HG02938 (cell line): ENCODE results near the gene IL17D.

Experiments
- ATAC-seq: cut with Tn5 transposase; IDR thresholded peaks from one replicate; pipeline ENCODE4 v1.9.1; 2021; ENCODE audit warnings: mild to moderate bottlenecking, moderate library complexity; ENCODE audit not compliant: unreplicated experiment

IL17D gene

GRCh38 chr13:20689291-20689690 is 14.2 kb upstream of the IL17D start:
- ATAC-seq, result no peak

- ATAC-seq, result no peak
Observed at GRCh38 chr13:20691616-20692015, 11.9 kb upstream of the IL17D start.

- ATAC-seq, result no peak
Observed at GRCh38 chr13:20696073-20696472, 7.4 kb upstream of the IL17D start.

DNA sequence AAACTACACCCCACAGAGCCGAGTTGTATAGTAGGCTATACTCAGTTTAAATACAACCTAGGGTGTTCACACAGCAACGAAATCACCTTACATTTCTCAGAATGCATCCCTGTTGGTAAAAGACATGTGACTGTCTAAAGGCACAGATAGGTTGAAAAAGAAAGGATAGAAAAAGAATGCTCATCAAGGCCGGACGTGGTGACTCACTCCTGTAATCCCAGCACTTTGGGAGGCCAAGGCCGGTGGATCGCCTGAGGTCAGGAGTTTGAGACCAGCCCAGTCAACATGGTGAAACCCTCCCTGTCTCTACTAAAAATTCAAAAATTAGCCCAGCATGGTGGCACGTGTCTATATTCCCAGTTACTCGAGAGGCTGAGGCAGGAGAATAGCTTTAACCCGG is 3.8 kb upstream of the IL17D start:
- ATAC-seq, result no peak

DNA sequence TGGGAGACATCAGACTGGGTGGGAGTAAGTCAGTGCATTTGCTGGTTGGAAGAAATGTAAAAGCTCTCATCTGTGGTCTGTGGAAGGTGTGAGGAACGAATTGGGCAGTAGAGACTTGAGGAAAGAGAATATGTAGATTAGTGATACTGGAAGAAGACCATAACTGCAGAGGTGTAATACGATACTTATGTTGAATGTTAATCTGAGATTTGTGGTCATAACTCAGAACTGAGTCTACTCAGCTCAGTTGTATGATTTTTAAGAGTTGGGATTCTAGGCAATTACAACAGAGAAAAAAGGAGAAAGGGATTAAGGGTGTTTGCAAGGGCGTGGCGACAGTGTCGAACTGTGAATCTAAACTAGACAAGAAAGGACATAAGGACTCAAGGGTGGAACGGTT is 3.2 kb upstream of the IL17D start:
- no peak for ATAC-seq

DNA sequence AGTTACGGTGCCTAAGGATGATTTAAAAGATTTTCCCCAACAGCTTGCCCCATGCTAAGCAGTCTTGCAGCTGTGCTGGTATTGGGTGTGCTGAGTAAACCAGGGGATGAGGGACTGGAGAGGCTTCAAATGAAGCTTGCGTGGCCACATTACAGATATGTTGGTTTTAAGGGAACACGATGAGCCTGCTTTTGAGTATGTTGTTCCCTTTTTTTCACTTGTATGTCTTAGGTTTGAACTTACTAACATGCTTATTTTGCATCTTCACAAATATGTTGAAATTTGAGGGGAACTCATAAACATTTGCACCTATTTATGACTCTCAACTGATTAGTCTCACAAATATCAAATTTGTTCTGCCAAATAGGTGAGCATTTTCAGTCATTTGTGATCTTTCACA is 2.0 kb upstream of the IL17D start:
- ATAC-seq, result no peak

GRCh38 chr13:20702530-20702914 is 977 bp upstream of the IL17D start:
- ATAC-seq, result no peak

DNA sequence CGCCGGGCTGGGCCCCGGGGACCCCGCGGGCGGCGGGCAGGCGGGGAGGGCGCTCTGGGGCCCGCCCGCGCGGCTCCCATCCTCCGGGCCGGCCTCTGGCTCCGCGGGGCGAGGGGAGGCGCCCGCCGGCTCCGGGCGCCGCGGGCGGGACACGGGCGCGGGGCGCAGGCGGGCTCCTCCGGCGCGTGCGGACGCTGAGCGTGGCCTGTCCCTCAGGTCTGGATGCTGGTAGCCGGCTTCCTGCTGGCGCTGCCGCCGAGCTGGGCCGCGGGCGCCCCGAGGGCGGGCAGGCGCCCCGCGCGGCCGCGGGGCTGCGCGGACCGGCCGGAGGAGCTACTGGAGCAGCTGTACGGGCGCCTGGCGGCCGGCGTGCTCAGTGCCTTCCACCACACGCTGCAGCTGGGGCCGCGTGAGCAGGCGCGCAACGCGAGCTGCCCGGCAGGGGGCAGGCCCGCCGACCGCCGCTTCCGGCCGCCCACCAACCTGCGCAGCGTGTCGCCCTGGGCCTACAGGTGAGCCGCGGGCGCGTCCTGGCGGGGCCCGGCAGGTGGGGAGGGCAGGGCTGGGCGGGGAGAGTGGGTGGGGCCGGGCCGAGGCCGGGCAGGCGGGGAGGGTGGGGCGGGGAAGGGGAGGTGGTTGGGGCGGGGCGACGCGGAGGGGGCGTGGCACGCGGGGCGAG is 420 bp downstream of the IL17D start:
- ATAC-seq, result peak; percentile 85

- no peak for ATAC-seq
Observed at GRCh38 chr13:20704459-20705069, 1.1 kb downstream of the IL17D start.

DNA sequence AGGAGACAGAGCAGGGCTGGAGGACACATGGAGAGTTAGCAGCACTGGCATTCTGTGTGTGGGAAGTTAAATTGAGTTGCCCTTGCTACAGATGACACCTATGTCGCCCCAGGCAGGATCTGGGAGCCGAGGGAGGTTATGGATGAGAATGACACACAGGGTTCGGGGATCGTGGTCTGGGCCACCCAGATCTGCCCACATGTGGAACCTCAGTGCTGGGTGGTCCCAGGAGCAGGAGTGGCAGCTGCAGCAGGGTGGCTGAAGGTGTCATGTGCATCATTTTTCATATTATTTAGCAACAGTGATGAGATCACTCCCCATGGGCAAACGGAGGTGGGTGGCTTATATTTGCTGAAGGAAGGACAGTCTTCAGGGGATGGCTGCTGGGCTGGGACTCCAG is 3.2 kb downstream of the IL17D start:
- no peak for ATAC-seq

DNA sequence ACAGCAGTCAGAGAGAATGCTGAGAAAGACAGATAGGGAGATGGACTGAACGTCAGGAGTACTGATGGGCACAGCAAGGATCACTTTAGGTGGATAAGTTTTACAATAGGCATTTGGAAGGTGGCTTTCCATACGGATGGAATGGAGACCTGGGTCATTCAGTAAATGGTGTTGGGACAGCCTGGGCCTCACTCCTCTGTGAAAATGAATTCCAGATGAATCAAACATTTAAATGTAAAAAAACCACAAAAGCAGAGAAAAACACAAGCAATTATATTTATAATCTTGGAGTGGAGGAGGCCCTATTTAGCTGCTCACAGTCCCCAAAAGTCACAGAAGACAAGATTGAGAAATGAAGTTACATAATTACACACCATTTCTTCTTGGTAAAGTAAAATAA is 4.7 kb downstream of the IL17D start:
- no peak for ATAC-seq

DNA sequence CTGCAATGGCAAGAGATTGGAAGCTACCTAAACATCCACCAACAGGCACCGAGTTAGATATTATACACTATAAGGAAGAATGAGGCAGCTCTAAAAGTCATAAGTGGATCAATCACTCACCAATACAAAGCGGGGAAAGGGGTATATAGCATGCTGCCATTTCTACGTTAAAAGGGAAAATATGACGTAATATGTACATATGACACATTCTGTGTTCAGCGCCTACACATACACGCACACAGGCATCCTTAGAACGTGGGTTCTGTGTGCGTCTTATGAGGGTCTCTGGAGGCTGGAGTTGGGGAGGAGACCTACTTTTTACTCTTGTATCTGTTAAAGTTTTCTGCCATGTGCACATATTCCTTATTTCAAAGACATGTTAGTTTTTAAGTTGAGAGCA is 5.9 kb downstream of the IL17D start:
- no peak for ATAC-seq

DNA sequence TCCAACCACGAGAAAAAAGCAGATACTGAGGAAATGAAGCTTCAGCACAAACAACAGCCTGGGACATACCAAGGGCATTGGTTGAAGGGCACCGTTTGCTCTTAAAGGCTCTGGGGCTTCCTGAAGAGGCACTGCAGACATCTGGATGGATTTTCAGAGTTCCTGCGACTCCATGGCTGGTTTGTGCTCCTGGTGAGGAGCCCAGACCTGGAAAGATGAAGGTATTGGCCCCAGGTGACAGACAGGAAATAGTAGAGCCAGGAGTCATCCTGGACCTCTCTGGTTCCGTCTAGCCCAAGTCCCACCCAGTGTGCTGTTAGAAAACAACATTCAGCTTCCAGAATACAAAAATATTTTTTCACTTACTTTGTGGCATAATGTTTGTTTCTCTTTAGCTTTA is 6.3 kb downstream of the IL17D start:
- no peak for ATAC-seq

DNA sequence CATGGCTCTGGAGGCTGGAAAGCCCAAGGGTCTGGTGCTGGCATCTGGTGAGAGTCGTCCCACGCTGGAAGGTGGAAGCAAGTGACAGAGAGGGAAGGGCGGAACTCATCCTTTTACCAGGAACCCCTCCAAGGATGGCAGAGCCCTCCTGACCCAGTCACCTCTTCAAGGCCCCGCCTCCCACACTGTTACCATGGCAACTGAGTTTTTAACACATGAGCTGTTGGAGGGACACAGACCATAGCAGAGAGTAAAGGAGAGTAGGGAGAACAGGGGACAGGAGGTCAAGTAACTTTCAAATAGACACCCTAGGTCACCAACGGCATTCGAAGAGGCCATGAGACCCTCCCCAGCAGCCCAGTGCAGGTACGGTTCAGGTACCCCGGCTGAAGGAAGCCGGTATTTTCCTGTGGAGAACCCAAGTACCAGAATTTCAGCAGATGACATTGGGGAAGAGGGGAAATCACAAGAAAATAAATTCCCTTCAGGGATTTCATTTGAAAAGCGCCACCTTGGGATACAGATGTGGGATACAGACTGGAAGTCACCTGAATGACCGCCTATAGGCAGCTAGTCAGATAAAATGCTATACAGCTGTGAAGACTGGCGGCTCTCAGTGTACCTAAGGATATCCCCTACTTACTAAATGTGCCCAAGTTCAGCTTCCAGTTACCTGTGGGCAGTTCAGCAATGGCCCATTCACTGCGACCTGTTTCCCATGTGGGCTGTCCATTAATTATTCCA is 8.0 kb downstream of the IL17D start:
- no peak for ATAC-seq

DNA sequence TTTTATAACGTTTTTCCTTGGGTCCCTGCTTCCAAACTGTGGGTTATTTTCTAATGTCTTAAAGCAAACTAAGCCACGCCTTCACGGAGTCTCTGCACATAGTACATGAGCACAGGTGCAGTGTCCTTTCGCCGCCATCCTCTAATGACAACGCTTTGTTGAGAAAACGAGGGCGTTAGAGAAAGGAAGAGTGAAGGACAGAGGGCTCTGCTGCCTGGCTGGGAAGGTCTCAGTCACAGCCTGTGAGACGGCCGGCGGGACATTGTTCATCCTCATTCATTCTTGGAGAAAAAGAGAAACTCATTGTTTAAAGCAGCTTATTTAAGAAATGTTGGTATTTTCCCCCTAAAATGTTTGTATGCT is 9.5 kb downstream of the IL17D start:
- no peak for ATAC-seq

GRCh38 chr13:20713751-20714150 is 10.3 kb downstream of the IL17D start:
- ATAC-seq, result no peak

GRCh38 chr13:20714161-20714560 is 10.7 kb downstream of the IL17D start:
- no peak for ATAC-seq

GRCh38 chr13:20714563-20715329 is 11.2 kb downstream of the IL17D start:
- ATAC-seq, result no peak

DNA sequence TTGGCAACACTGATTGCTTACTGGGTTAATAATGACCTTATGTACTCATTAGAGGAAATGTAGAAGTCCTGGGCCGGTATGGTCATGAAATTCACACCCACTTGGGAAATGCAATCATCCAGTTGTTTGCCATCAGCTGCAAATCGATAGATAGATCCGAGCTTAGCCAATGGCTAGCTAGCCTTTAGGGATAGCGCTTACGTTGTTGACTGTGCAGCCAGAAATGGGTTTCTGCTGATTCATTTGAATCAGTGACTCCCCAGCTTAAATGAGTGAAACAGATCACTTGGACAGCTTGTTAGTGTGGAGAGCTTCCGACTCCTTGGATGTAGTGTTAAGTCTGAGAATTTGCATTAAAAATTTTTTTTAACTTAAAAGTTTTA is 11.8 kb downstream of the IL17D start:
- ATAC-seq, result no peak

DNA sequence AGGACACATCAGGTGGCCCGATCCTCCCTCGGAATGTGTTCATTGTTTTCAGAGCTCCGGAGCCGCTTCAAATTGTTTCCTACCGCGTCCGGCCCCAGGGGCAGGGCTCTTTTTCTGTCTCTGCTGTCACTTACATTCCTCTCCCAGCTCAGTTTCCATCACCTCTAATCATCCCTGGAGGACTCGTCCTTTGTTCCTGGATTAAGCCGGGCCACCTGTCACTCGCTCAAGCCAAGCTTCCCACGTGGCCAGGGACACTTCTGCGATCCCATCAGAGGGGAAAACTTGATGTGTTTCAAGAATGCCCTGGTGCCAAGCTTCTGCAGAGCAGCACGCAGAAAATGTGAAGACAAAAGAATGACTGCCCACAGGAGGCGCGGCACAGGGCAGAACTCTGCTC is 13.5 kb downstream of the IL17D start:
- ATAC-seq, result no peak
